Measurements from ENCODE around the gene TTLL8.

DNA sequence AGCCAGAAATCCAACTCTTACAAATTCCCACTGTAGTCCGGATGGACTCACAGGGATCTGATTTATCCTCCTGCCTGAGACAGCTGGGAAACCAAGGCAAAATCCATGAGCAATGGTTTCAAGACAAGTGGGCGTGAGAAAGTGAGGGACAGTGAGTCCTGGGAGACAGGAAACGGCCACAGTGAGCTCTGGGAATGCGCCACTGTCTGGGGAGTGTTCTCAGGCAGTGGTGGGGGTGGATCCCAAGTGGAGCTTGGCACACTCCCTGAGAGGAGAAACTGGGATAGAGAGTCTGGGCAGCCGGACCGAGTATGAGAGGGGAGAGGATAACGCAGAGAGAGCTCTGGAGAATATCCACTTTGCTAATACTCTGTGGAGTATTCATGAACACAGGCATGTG lies 55.3 kb downstream of the TTLL8 start:
- TF ChIP-seq, protein P1, sequence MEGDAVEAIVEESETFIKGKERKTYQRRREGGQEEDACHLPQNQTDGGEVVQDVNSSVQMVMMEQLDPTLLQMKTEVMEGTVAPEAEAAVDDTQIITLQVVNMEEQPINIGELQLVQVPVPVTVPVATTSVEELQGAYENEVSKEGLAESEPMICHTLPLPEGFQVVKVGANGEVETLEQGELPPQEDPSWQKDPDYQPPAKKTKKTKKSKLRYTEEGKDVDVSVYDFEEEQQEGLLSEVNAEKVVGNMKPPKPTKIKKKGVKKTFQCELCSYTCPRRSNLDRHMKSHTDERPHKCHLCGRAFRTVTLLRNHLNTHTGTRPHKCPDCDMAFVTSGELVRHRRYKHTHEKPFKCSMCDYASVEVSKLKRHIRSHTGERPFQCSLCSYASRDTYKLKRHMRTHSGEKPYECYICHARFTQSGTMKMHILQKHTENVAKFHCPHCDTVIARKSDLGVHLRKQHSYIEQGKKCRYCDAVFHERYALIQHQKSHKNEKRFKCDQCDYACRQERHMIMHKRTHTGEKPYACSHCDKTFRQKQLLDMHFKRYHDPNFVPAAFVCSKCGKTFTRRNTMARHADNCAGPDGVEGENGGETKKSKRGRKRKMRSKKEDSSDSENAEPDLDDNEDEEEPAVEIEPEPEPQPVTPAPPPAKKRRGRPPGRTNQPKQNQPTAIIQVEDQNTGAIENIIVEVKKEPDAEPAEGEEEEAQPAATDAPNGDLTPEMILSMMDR (IDR thresholded peaks at IDR 0.05; ENCODE audit: low read length) = no peak
- TF ChIP-seq EZH2phosphoT487 (IDR thresholded peaks at IDR 0.05; ENCODE audit: low read length) = no peak
